Measurements from ENCODE around the gene ID2. TPM values are rescaled to one million over a fixed set of nuclear protein-coding genes. Genes with fewer than 3 reads are reported as not detected.

Gene ID2
- total and polyA plus RNA-seq, 10 of the 15 experiments (the other 5 are each of a cell fraction or from before 2014, with no cell fraction given) = 39.0 to 613 (median 73.6) TPM

- no peak for DNase-seq (ENCODE audit: low read depth, low spot score)
- H3K4me1 ChIP-seq (ENCODE audit: control insufficient read depth, insufficient read depth, low read length) = peaks cover 23% of the 10 kb centered on the region
- H3K27me3 ChIP-seq (replicated peaks in 1 of 2; ENCODE audit: control insufficient read depth in 2 of 2, insufficient read depth in 2 of 2, low read length in 1 of 2) = peaks cover 0 to 13% of the 10 kb centered on the region in 2 experiments; a peak in 3 of 4 replicates
- H4K20me1 ChIP-seq (ENCODE audit: control insufficient read depth, insufficient read depth) = no peaks in the 10 kb centered on the region
- H3K27ac ChIP-seq (ENCODE audit: control insufficient read depth, insufficient read depth) = no peak overlapping the region
- no peak for ATAC-seq
- ChIA-PET POLR2A (interaction anchor here (1.9 to 6.7 kb wide), 2 partner anchors 133 to 158 kb away, joined by 5 to 98 read pairs; no protein-coding TSS in a partner anchor), CTCF (no interaction called here), SMC1A (ENCODE audit: uncharacterized antibody, unreplicated experiment) (interaction anchor here (0.8 kb wide), 1 partner anchor 79 kb away, joined by 3 read pairs; no protein-coding TSS in a partner anchor), RAD21 (ENCODE audit: unreplicated experiment) (interaction anchor here (1.1 kb wide), 1 partner anchor 69 kb away, joined by 3 read pairs; no protein-coding TSS in a partner anchor)
- intact Hi-C loops (cut with micrococcal nuclease; ENCODE audit: unreplicated experiment) = no loop called here
- H3K36me3 ChIP-seq (ENCODE audit: control insufficient read depth in 2 of 2, insufficient read depth in 2 of 2, low read length in 1 of 2) = no peaks in the 10 kb centered on the region
- no peak for TF ChIP-seq WRNIP1 (IDR thresholded peaks at IDR 0.05; ENCODE audit: borderline replicate concordance, low read depth, low read length)
- no peak for TF ChIP-seq HDGF (IDR thresholded peaks at IDR 0.05)
- TF ChIP-seq SUZ12 (IDR thresholded peaks at IDR 0.05; ENCODE audit: unreplicated experiment) = peak; percentile 27
- no peak overlapping the region for H3K9ac ChIP-seq (ENCODE audit: control insufficient read depth, insufficient read depth, low read length)
- H3K4me2 ChIP-seq (ENCODE audit: control insufficient read depth, insufficient read depth) = no peak overlapping the region
- peaks cover 2% of the 10 kb centered on the region for H3K79me2 ChIP-seq (ENCODE audit: control insufficient read depth, insufficient read depth, low read length)
- in situ Hi-C loops (cut with MboI) = no loop called here
- 58% methylated on average over 35 of the region's 35 CpGs for WGBS (ENCODE audit: insufficient coverage, insufficient replicate concordance, low lambda C conversion rate, missing lambda C conversion rate)
- FAIRE-seq = no peak
- H3K4me3 ChIP-seq = 0 out of 2 replicates have a peak overlapping the region, but pooled peaks have one; percentile 48
- peaks cover 23% of the 10 kb centered on the region; the same call in 2 of the 3 replicates for H3K9me3 ChIP-seq (replicated peaks; ENCODE audit: control insufficient read depth, insufficient read depth, low read length)
- H2AFZ ChIP-seq (ENCODE audit: control insufficient read depth, low read depth, low read length) = no peak overlapping the region
- no TSS peak for BruUV-seq (replicated peaks)
Observed at GRCh38 chr2:8676921-8677645, 4.8 kb upstream of the ID2 start.

Data from GM12878 (cell line).